Ishikawa (cell line): ENCODE data around the gene SLC30A4.

Experiments
- CEBPB ChIP-seq: IDR thresholded peaks from 2 replicates; pipeline ENCODE4 v1.6.1; 2012
- FOXM1 ChIP-seq: IDR thresholded peaks from 2 replicates; pipeline ENCODE4 v1.6.1; 2012; ENCODE audit warnings: low read depth, borderline replicate concordance
- MAX ChIP-seq: IDR thresholded peaks from 2 replicates; pipeline ENCODE4 v1.6.1; 2012
- NFIC ChIP-seq: IDR thresholded peaks from 2 replicates; pipeline ENCODE4 v1.6.1; 2012

- TF ChIP-seq MAX (no peak), FOXM1 (no peak), NFIC (no peak), CEBPB (no peak)
Measured at GRCh38 chr15:45476410-45476809, 46.1 kb downstream of the SLC30A4 start.
